HepG2 (cell line): ENCODE measurements around the gene RPS2. TPM values are rescaled to one million over a fixed set of nuclear protein-coding genes. Genes with fewer than 3 reads are reported as not detected.

ENCODE experiments used
- ARHGAP35 ChIP-seq: sonication (generic); formaldehyde crosslinking; IDR thresholded peaks from 2 replicates; pipeline ENCODE4 v1.9.0; 2022; ENCODE audit warnings: mild to moderate bottlenecking, inconsistent platforms, moderate library complexity, missing genetic modification reagents, borderline replicate concordance
- CEBPB ChIP-seq: IDR thresholded peaks from 2 replicates; pipeline ENCODE4 v1.6.1; 2011; ENCODE audit warnings: low read depth, low read length, improper control_type of control experiment, borderline replicate concordance
- JUN ChIP-seq: sonication (generic); formaldehyde crosslinking; IDR thresholded peaks from 2 replicates; pipeline ENCODE4 v1.4.0; 2020; ENCODE audit warnings: mild to moderate bottlenecking, missing genetic modification reagents
- NFATC3 ChIP-seq: sonication (generic); formaldehyde crosslinking; IDR thresholded peaks from 2 replicates; pipeline ENCODE4 v1.5.1; 2020; ENCODE audit warnings: mild to moderate bottlenecking, missing genetic modification reagents
- POGZ ChIP-seq: sonication (generic); formaldehyde crosslinking; IDR thresholded peaks from 2 replicates; pipeline ENCODE4 v1.4.0; 2020; ENCODE audit warnings: mild to moderate bottlenecking, missing genetic modification reagents
- RARA ChIP-seq: IDR thresholded peaks from 2 replicates; pipeline ENCODE4 v1.6.1; 2016; ENCODE audit warnings: missing genetic modification reagents, missing compliant biosample characterization
- SIX4 ChIP-seq: sonication (generic); formaldehyde crosslinking; IDR thresholded peaks from 2 replicates; pipeline ENCODE4 v1.4.0; 2020; ENCODE audit warnings: missing genetic modification reagents
- XBP1 ChIP-seq: sonication (generic); formaldehyde crosslinking; IDR thresholded peaks from 2 replicates; pipeline ENCODE4 v1.5.0; 2020; ENCODE audit warnings: missing genetic modification reagents
- ZBTB42 ChIP-seq: sonication (generic); formaldehyde crosslinking; IDR thresholded peaks from 2 replicates; pipeline ENCODE4 v1.5.0; 2020; ENCODE audit warnings: mild to moderate bottlenecking, missing genetic modification reagents
- ZNF225 ChIP-seq: sonication (generic); formaldehyde crosslinking; IDR thresholded peaks from 2 replicates; pipeline ENCODE4 v1.4.0; 2020; ENCODE audit warnings: mild to moderate bottlenecking, missing genetic modification reagents
- ZNF432 ChIP-seq: sonication (generic); formaldehyde crosslinking; IDR thresholded peaks from 2 replicates; pipeline ENCODE4 v1.5.0; 2020; ENCODE audit warnings: missing genetic modification reagents, mild to moderate bottlenecking, borderline replicate concordance
- ZNF496 ChIP-seq: sonication (generic); formaldehyde crosslinking; IDR thresholded peaks from 2 replicates; pipeline ENCODE4 v1.8.1; 2023; ENCODE audit warnings: mild to moderate bottlenecking, moderate library complexity, missing genetic modification reagents; ENCODE audit not compliant: insufficient replicate concordance
- ZNF530 ChIP-seq: sonication (generic); formaldehyde crosslinking; IDR thresholded peaks from 2 replicates; pipeline ENCODE4 v1.5.0; 2020; ENCODE audit warnings: low read depth, mild to moderate bottlenecking, missing genetic modification reagents
- ZNF598 ChIP-seq: sonication (generic); formaldehyde crosslinking; IDR thresholded peaks from 2 replicates; pipeline ENCODE4 v1.5.1; 2020; ENCODE audit warnings: mild to moderate bottlenecking, missing genetic modification reagents, borderline replicate concordance
- ZNF703 ChIP-seq: sonication (generic); formaldehyde crosslinking; IDR thresholded peaks from 2 replicates; pipeline ENCODE4 v1.5.1; 2020; ENCODE audit warnings: missing genetic modification reagents, mild to moderate bottlenecking, moderate library complexity, borderline replicate concordance
- ZNF768 ChIP-seq: sonication (generic); formaldehyde crosslinking; IDR thresholded peaks from 2 replicates; pipeline ENCODE4 v1.4.0; 2020; ENCODE audit warnings: missing genetic modification reagents
- ZNF772 ChIP-seq: sonication (generic); formaldehyde crosslinking; IDR thresholded peaks from 2 replicates; pipeline ENCODE4 v1.5.0; 2020; ENCODE audit warnings: mild to moderate bottlenecking, missing genetic modification reagents
- polyA plus RNA-seq, 8 experiments: library from polyadenylated mRNA; depleted of rRNA in 3 of 8; stranded (reverse) in 7 of 8; unstranded in 1 of 8; fragments of >200 nt; fragmentation: Illumina TruSeq in 4 of 8; extraction: Trizol in 4 of 8; gene quantifications; 2 replicates each; pipeline versions ENCODE4 v1.2.1 to v1.2.3, GENCODE V29; 2011 to 2016; ENCODE audit warnings: low read depth in 4 of 8, missing spikeins in 1 of 8, mixed read lengths in 1 of 8; ENCODE audit not compliant: insufficient read depth in 1 of 8
- total RNA-seq, 5 experiments: library from RNA; depleted of rRNA; stranded (reverse); fragments of >200 nt; fragmentation: Illumina TruSeq; extraction: Trizol; gene quantifications; 2 replicates each; pipeline ENCODE4 v1.2.3, GENCODE V29; 2016; ENCODE audit warnings: low read depth in 1 of 5
- TF ChIP-seq, protein P1 (sequence below): sonication (generic); formaldehyde crosslinking; IDR thresholded peaks from 2 replicates; pipeline ENCODE4 v1.4.0; 2020; ENCODE audit warnings: missing genetic modification reagents, low read depth, mild to moderate bottlenecking, borderline replicate concordance
- TF ChIP-seq, protein P2 (sequence below): sonication (generic); formaldehyde crosslinking; IDR thresholded peaks from 2 replicates; pipeline ENCODE4 v1.8.1; 2023; ENCODE audit warnings: missing genetic modification reagents, mild to moderate bottlenecking, borderline replicate concordance
- TF ChIP-seq, protein P3 (sequence below): sonication (generic); formaldehyde crosslinking; IDR thresholded peaks from 2 replicates; pipeline ENCODE4 v1.4.0; 2020; ENCODE audit warnings: mild to moderate bottlenecking, missing genetic modification reagents, borderline replicate concordance
- TF ChIP-seq, protein P4 (sequence below): sonication (generic); formaldehyde crosslinking; IDR thresholded peaks from 2 replicates; pipeline ENCODE4 v1.5.0; 2020; ENCODE audit warnings: mild to moderate bottlenecking, missing genetic modification reagents

Gene RPS2
- total and polyA plus RNA-seq, 2 of the 13 experiments (the other 11 are each of a cell fraction or from before 2014, with no cell fraction given), result 1,908 to 4,514 TPM

DNA sequence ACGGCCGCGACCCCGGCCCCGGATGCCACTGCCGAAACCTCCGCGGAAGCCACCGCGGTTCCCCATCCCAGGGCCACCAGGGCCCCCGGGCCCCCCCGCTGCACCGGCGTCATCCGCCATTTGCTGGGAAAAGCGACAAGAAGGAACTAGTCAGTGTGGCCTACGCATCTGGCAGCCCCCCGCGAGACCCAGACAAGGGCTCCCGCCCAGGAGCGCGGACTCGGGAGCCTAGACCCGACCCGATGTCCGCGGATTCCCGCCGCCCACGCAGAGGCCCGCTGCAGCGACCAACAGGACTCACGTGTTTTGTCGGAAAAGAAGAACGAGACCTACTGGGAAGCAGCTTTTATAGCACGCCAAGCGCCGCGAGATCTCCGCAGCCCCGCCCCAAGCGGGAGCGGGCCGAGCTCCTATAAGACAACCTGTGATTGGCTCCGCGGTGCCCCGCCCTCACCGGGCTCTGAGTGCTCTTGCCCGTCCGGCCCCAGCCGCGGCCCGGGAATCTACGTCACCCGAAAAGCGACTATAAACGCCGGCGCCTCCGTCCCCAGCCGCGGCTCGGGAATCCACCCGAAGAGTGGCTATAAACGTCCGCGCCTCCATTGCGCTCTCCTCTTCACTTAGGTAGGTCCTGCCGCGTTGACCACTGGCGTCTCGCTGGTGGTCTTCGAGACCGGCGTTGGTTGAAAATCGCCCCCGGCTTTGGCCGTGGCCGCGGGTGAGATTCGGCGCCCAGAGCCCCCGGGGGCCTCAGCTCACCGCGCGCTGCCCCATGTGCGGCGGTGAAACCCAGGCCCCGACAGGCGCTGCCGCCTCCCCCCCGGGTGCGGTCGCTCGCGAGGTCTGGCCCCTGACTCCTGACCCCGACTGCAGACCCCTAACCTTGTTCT lies at the start of gene RPS2 (continued):
- TF ChIP-seq, protein P1, sequence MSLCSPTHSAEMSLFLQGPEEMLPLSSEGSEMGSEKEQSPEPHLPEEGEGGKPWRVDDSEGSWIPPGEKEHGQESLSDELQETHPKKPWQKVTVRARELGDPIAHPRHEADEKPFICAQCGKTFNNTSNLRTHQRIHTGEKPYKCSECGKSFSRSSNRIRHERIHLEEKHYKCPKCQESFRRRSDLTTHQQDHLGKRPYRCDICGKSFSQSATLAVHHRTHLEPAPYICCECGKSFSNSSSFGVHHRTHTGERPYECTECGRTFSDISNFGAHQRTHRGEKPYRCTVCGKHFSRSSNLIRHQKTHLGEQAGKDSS, result peak; percentile 55; the same call in 1 of the 2 replicates
- TF ChIP-seq POGZ (peak; percentile 59), RARA (CRISPR knock-in tag) (0 out of 2 replicates have a peak, but pooled peaks have one; percentile 26), ZNF598 (CRISPR knock-in tag) (no peak; the same call in 1 of the 2 replicates), ZNF768 (CRISPR knock-in tag) (peak; percentile 52), CEBPB (no peak), ZNF772 (peak; percentile 91), ZNF703 (0 out of 2 replicates have a peak, but pooled peaks have one; percentile 68), JUN (no peak), ARHGAP35 (CRISPR knock-in tag) (no peak), ZNF432 (CRISPR knock-in tag) (no peak), SIX4 (CRISPR knock-in tag) (no peak), ZBTB42 (CRISPR knock-in tag) (peak; percentile 57; the same call in 1 of the 2 replicates), ZNF530 (CRISPR knock-in tag) (0 out of 2 replicates have a peak, but pooled peaks have one; percentile 19), NFATC3 (CRISPR knock-in tag) (no peak), ZNF225 (no peak; the same call in 1 of the 2 replicates), ZNF496 (no peak), XBP1 (peak; percentile 60)
- TF ChIP-seq, protein P2, sequence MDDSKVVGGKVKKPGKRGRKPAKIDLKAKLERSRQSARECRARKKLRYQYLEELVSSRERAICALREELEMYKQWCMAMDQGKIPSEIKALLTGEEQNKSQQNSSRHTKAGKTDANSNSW (CRISPR knock-in tag), result no peak; the same call in 1 of the 2 replicates
- TF ChIP-seq, protein P3, sequence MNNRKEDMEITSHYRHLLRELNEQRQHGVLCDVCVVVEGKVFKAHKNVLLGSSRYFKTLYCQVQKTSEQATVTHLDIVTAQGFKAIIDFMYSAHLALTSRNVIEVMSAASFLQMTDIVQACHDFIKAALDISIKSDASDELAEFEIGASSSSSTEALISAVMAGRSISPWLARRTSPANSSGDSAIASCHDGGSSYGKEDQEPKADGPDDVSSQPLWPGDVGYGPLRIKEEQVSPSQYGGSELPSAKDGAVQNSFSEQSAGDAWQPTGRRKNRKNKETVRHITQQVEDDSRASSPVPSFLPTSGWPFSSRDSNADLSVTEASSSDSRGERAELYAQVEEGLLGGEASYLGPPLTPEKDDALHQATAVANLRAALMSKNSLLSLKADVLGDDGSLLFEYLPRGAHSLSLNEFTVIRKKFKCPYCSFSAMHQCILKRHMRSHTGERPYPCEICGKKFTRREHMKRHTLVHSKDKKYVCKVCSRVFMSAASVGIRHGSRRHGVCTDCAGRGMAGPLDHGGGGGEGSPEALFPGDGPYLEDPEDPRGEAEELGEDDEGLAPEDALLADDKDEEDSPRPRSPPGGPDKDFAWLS (CRISPR knock-in tag), result no peak
- TF ChIP-seq, protein P4, sequence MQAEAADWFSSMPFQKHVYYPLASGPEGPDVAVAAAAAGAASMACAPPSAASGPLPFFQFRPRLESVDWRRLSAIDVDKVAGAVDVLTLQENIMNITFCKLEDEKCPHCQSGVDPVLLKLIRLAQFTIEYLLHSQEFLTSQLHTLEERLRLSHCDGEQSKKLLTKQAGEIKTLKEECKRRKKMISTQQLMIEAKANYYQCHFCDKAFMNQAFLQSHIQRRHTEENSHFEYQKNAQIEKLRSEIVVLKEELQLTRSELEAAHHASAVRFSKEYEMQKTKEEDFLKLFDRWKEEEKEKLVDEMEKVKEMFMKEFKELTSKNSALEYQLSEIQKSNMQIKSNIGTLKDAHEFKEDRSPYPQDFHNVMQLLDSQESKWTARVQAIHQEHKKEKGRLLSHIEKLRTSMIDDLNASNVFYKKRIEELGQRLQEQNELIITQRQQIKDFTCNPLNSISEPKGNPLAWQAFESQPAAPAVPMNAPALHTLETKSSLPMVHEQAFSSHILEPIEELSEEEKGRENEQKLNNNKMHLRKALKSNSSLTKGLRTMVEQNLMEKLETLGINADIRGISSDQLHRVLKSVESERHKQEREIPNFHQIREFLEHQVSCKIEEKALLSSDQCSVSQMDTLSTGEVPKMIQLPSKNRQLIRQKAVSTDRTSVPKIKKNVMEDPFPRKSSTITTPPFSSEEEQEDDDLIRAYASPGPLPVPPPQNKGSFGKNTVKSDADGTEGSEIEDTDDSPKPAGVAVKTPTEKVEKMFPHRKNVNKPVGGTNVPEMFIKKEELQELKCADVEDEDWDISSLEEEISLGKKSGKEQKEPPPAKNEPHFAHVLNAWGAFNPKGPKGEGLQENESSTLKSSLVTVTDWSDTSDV (CRISPR knock-in tag), result no peak
